ENCODE data around the gene CEP20. TPM values are rescaled to one million over a fixed set of nuclear protein-coding genes. Genes with fewer than 3 reads are reported as not detected.

CEP20 gene
- total RNA-seq, 1 experiment from 2014 or later, result 36.9 TPM

- Histone ChIP-seq H3K56ac (ENCODE audit: insufficient read length, low read depth, low read length) (no peak overlapping the region), H3K27me3 (ENCODE audit: insufficient read depth, low read length) (no peaks in the 10 kb centered on the region), H3T11ph (ENCODE audit: low read length) (no peak overlapping the region), H2BK12ac (ENCODE audit: insufficient read length, low read depth, low read length) (no peak overlapping the region), H3K79me1 (ENCODE audit: insufficient read depth, low read depth, low read length, poor library complexity, severe bottlenecking) (peaks cover 4% of the 10 kb centered on the region), H3K4me2 (ENCODE audit: insufficient read depth, insufficient read length, low read length) (no peak overlapping the region), H4K5ac (ENCODE audit: insufficient read length, low read depth, low read length) (no peak overlapping the region), H3K14ac (ENCODE audit: insufficient read depth, low read length) (no peak overlapping the region), H3K4me1 (ENCODE audit: insufficient read depth, low read length) (peaks cover 3% of the 10 kb centered on the region; the same call in 1 of the 2 replicates), H3K9me3 (ENCODE audit: control insufficient read depth, low read depth, low read length) (no peaks in the 10 kb centered on the region), H3K9ac (ENCODE audit: extremely low read depth, insufficient read length, low read length) (no peak overlapping the region), H3K27ac (ENCODE audit: insufficient read length, low read depth, low read length) (no peak overlapping the region), H3K18ac (ENCODE audit: insufficient read length, low read depth, low read length) (no peak overlapping the region), H2BK15ac (ENCODE audit: low read depth, low read length) (no peak overlapping the region), H2BK5ac (ENCODE audit: insufficient read length, low read length) (no peak overlapping the region), H3K23ac (ENCODE audit: insufficient read length, low read depth, low read length) (no peak overlapping the region), H2AFZ (ENCODE audit: low read length) (no peak overlapping the region), H4K8ac (replicated peaks; ENCODE audit: insufficient read length, low read depth, low read length) (no peak overlapping the region), H4K20me1 (ENCODE audit: control insufficient read depth, insufficient read depth, insufficient read length) (no peaks in the 10 kb centered on the region), H2BK20ac (ENCODE audit: low read depth, low read length, poor library complexity, severe bottlenecking) (no peak overlapping the region), H2BK120ac (ENCODE audit: low read depth, low read length, poor library complexity, severe bottlenecking) (no peak overlapping the region), H3K4ac (ENCODE audit: low read depth, low read length) (no peak overlapping the region), H2AK5ac (ENCODE audit: insufficient read length, low read length) (no peak overlapping the region), H3K79me2 (ENCODE audit: insufficient read depth, low read length) (peaks cover 10% of the 10 kb centered on the region; the same call in 1 of the 2 replicates), H4K91ac (ENCODE audit: insufficient read length, low read depth, low read length) (no peak overlapping the region), H3K23me2 (ENCODE audit: insufficient read length, low read depth, low read length, poor library complexity, severe bottlenecking) (no peaks in the 10 kb centered on the region)
- H3K36me3 Mint-ChIP-seq (ENCODE audit: insufficient read depth in 1 of 3, low read depth in 3 of 3), result peaks cover 15 to 35% (median 29%) of the 10 kb centered on the region in 3 experiments; a peak in 6 of 7 replicates
- H3K27ac Mint-ChIP-seq, result no peak overlapping the region
- no peak overlapping the region for H3K4me3 Mint-ChIP-seq
- no CpG with 5 or more reads among the region's 5 CpGs for WGBS (ENCODE audit: extremely low coverage, insufficient read length, low lambda C conversion rate)
- no peak for TF ChIP-seq CTCF (conservative IDR thresholded peaks at IDR 0.05)
- H3K4me1 Mint-ChIP-seq, result peaks cover 13 to 15% of the 10 kb centered on the region in 2 experiments
- no peaks in the 10 kb centered on the region for H3K9me3 Mint-ChIP-seq
- no peak for DNase-seq
- H3K27me3 Mint-ChIP-seq (ENCODE audit: low read depth), result no peaks in the 10 kb centered on the region
These were observed 2.8 kb downstream of the CEP20 start for GRCh38 chr16:15885560-15886001.
